ENCODE data around the gene RAB3IL1.
"Not testable (repeated sequence)": the region's sequence is repeated elsewhere in the genome, so short reads cannot be mapped to it uniquely, and the experiment has no call there.

The RAB3IL1 gene

GRCh38 chr11:61917334-61918109, at the start of gene RAB3IL1:
Gene RAB3IL1, minus strand, starts transcription at chr11:61917566. Its CDS starts 199 bp downstream, at chr11:61917367.
- no peak for DNase-seq

- peak in 5 of 6 experiments; percentile 26 to 78 (median 54) for DNase-seq
Observed at GRCh38 chr11:61966734-61967115, 49.4 kb upstream of the RAB3IL1 start.

- DNase-seq: peak in 2 of 6 experiments; percentile 30 to 41
Observed at GRCh38 chr11:61964666-61965271, 47.4 kb upstream of the RAB3IL1 start.

- peak in 2 of 6 experiments; percentile 52 to 63 for DNase-seq
Observed at GRCh38 chr11:61964058-61964665, 46.8 kb upstream of the RAB3IL1 start.

GRCh38 chr11:61963282-61964057, 46.1 kb upstream of the RAB3IL1 start:
- DNase-seq: peak in 3 of 6 experiments; percentile 35 to 69 (median 52)

GRCh38 chr11:61963016-61963281, 45.6 kb upstream of the RAB3IL1 start:
- DNase-seq: peak in 2 of 6 experiments; percentile 39 to 64

- peak in 2 of 6 experiments; percentile 34 to 42 for DNase-seq
Observed at GRCh38 chr11:61962213-61963015, 45.0 kb upstream of the RAB3IL1 start.

GRCh38 chr11:61961570-61962212, 44.3 kb upstream of the RAB3IL1 start:
- DNase-seq: no peak

- DNase-seq: no peak
Observed at GRCh38 chr11:61960532-61960931, 43.2 kb upstream of the RAB3IL1 start.

- no peak for DNase-seq
Observed at GRCh38 chr11:61959678-61960077, 42.3 kb upstream of the RAB3IL1 start.

GRCh38 chr11:61959114-61959513, 41.7 kb upstream of the RAB3IL1 start:
- DNase-seq: no peak

GRCh38 chr11:61958590-61958989, 41.2 kb upstream of the RAB3IL1 start:
- DNase-seq: no peak

- DNase-seq: no peak
Observed at GRCh38 chr11:61957021-61957770, 39.8 kb upstream of the RAB3IL1 start.

GRCh38 chr11:61956191-61957020, 39.0 kb upstream of the RAB3IL1 start:
- no peak for DNase-seq

GRCh38 chr11:61955422-61956135, 38.2 kb upstream of the RAB3IL1 start:
- DNase-seq: peak in 3 of 6 experiments; percentile 20 to 32 (median 26)

GRCh38 chr11:61954851-61955421, 37.6 kb upstream of the RAB3IL1 start:
- no peak for DNase-seq

GRCh38 chr11:61954106-61954850, 36.9 kb upstream of the RAB3IL1 start:
- no peak for DNase-seq

GRCh38 chr11:61953632-61954031, 36.3 kb upstream of the RAB3IL1 start:
- not testable (repeated sequence) for DNase-seq

Data from stimulated activated naive CD4-positive, alpha-beta T cell (primary cell).